GM12875 (cell line): Measurements from ENCODE around the gene FTCD.

ENCODE experiments used
- H3K4me3 ChIP-seq: one replicate; pipeline ENCODE4 v1.5.1; 2011; ENCODE audit warnings: low read depth, low read length, control low read depth
- TF ChIP-seq, protein P1 (sequence below): IDR thresholded peaks from 2 replicates; pipeline ENCODE4 v1.5.1; 2011; ENCODE audit warnings: low read depth, mild to moderate bottlenecking, control low read depth, inconsistent platforms, low read length, moderate library complexity, borderline replicate concordance; ENCODE audit not compliant: insufficient read depth

The FTCD gene

DNA sequence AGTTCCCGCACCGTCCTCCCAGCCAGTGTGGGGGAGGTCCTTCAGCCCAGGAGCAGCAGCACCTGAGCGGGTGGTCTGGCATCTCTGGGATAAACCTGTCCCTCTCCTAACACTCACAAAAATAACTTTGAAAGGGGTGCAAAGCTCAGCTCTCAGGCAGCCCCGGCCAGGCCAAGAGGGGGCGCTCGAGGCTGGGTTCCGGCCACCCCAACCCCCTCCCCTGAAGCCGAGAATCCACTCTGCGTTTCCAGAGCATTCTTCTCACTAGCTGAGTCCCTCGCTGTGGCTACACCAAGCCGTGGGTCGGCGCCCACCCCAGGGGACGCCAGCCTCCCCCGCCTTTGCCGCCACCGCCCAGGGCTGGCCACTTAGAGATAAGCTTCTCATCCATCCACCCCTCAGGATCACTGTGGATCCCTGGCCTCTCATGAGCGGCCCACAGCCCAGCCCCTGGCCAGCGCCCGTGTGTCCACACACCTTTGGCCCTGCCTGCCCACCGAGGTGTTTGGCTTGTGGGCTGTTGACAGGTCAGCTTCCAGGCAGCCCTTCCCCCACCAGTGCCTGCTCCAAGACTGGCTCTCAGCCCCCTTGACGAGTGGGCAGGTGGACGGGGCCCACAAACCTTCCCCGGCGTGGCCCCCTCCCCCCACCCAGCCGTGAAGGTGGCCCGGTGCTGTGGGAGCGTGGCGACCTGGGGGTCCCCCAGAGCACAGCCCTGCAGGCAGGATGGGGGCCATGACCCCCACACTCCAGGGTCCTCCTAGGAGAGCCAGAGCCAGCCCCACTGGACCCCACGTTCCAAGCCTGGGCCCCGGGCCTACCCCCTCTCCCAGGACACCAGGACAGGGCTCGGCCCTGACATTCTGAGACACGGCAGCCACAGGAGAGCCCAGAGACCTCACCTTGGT is 1.9 kb downstream of the FTCD start:
- TF ChIP-seq, protein P1, sequence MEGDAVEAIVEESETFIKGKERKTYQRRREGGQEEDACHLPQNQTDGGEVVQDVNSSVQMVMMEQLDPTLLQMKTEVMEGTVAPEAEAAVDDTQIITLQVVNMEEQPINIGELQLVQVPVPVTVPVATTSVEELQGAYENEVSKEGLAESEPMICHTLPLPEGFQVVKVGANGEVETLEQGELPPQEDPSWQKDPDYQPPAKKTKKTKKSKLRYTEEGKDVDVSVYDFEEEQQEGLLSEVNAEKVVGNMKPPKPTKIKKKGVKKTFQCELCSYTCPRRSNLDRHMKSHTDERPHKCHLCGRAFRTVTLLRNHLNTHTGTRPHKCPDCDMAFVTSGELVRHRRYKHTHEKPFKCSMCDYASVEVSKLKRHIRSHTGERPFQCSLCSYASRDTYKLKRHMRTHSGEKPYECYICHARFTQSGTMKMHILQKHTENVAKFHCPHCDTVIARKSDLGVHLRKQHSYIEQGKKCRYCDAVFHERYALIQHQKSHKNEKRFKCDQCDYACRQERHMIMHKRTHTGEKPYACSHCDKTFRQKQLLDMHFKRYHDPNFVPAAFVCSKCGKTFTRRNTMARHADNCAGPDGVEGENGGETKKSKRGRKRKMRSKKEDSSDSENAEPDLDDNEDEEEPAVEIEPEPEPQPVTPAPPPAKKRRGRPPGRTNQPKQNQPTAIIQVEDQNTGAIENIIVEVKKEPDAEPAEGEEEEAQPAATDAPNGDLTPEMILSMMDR = peak; percentile 76
- no peak overlapping the region for H3K4me3 ChIP-seq

DNA sequence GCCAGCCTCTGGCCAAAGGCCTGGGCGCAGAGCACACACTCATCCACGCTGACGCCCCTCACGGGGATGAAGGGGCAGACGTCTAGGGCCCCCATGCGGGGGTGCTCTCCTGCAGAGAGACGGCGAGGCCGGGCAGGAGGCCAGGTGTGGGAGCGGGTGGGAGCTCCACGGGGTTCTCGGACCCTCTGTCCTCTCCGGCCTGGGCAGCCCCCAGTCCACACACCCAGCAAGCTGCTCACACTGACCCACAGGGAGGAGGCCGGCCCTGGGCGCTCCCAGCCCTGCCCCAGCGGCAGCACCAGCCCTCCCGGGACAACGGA is 2.5 kb downstream of the FTCD start:
- H3K4me3 ChIP-seq = no peak overlapping the region
- TF ChIP-seq, protein P1 = no peak

DNA sequence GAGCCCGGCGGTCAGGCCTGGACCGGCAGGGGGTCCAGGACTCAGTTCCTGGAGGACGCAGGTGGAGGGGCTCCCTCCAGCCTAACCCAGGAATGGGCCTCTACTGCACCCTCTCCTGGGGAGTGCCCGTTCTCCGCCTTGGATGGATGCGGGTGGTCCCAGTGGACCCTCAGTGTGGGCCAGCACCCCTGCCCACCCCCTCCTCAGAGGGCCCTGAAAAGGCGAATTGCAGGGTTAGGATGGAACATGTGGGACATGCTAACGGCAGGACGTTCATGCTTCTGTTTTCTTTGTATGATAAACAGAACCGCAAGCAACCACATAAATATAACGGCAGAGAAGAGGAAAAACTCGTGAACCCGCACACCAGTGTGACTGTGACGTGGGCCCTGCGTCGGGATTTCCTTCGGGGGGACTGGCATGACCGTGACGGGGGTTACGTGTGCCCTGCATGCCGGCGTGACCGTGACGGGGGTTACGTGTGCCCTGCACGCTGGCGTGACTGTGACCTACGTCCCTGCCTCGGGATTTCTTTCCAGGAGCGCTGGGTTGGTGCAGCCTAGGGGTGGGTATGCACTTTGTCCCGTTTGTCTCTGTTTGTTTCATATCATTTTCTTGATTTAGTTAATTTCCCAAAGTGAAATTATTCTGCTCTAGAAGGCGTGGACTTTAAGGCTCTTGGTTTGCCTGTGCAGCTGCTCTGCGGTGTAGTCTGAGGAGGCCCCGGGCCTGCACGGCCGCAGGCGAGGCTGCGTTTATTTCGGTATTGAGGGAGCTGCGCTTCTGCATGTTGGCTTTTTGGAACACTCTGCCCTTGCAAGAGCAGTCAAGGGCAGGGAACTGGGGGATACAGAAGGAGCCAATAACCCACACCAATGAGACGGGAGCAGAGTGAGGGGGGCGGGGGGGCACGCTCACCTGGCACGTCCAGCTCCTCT is 3.1 kb downstream of the FTCD start:
- TF ChIP-seq, protein P1 = no peak
- H3K4me3 ChIP-seq = no peak overlapping the region

DNA sequence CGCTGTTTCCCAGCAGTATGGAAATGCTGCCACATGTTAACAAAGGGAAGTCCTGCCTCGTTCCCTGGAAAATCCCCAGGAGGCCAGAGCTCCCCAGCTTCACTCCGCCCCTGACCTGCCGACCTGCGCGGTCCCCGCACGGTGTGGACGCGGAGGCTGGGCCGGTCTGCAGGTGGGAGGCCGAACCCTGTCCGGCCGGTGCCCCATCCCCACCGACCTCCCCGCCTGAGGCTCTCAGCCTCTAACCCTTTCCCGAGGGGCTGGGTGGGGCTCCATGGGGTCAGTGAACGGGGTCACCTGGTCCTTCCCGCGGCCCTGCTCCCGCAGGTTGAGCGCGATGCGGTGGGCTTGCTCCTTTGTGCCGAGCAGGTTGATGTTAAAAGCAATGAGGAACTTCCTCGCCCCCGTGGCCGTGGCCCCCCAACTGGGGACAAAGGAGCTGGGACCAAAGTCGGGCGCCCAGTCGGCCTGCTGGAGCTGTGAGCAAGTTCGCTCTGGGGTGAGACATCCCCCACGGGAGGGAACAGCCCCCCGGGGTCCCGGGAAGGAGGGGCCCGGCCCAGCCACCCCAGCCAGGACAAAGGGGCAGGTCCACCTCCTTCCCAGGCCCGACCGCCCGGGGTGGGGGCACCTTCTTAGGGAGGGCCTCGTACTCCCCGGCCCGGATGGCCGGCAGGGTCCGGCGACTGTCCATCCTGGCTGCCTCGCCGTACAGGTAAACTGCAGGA is 4.0 kb downstream of the FTCD start:
- H3K4me3 ChIP-seq = no peak overlapping the region
- TF ChIP-seq, protein P1 = no peak

DNA sequence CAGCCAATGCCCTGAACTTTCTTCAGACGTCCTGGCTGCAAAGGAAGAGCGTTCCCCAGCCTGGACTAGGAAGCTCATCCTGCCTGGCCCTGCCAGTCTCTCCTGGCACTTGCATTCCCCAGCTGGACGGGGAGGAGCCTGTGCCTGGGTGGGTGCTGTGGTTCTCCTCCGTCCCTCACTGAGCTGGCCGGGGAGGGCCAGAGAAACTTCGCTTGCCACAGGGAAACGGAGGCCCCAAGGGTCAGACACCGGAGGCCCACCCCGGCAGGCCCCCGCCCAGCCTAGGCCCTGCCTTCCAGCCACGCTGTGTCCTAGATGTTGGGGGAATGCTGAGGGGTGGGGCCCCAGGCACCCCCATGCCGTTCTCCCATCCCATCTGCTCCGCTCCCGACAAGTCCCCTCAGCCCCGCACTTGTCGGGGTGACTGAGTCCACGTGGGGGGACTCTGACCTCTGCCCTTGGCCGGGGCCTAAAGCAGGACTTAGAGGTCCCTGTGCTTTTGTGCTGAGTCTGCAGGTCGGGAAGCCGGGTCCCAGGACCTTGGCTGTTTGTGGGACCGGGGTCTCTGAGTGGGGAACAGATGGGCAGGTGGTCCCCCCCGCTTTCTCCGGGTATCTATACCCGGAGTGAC is 4.8 kb downstream of the FTCD start:
- TF ChIP-seq, protein P1 = no peak
- no peak overlapping the region for H3K4me3 ChIP-seq

DNA sequence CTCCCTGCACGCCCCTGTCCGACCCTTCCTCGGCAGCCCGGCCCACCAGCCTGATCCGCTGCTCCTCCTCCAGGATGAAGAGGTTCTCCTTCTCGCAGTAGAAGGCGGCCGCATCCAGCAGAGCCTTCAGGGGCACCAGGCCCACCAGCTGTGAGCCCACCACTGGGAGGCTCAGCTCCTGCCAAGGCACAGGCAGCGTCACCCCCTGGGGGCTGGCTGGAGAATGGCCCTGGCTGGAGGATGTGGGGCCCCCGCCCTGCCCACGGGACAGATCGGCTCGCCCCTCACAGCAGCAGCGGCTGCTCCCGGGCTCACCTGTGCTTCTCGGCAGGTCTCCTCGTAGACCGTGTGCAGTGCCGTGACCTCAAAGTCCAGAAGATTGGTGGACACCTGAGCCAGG is 5.3 kb downstream of the FTCD start:
- H3K4me3 ChIP-seq = no peak overlapping the region
- TF ChIP-seq, protein P1 = no peak
